ENCODE results near the gene IRF6. TPM values are rescaled to one million over a fixed set of nuclear protein-coding genes. Genes with fewer than 3 reads are reported as not detected.
A peak's percentile ranks its signal among the peaks of the same experiment; 100 is the strongest.

Gene IRF6
- total RNA-seq, 1 experiment from 2014 or later = 44.1 TPM

DNA sequence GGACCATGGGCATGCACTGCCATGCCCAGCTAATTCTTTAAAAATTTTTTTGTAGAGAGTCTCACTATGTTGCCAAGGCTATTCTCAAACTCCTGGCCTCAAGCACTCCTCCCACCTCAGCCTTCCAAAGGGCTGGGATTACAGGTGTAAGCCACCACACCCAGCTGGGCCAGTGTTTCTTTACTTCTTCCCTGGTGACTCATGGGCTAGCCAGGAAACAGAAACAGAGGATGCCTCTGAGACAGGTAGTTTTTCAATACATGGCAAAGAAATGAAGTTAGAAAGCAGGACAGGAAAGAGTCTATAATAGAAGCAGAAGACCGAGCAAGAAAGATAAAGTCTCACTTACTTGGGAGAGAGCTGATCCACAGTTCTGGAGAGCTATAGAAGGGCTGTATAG is 14.0 kb downstream of the IRF6 start:
- CTCF ChIA-PET = interaction anchor here (0.6 kb wide), 1 partner anchor 223 kb away, joined by 3 read pairs; no protein-coding TSS in a partner anchor

DNA sequence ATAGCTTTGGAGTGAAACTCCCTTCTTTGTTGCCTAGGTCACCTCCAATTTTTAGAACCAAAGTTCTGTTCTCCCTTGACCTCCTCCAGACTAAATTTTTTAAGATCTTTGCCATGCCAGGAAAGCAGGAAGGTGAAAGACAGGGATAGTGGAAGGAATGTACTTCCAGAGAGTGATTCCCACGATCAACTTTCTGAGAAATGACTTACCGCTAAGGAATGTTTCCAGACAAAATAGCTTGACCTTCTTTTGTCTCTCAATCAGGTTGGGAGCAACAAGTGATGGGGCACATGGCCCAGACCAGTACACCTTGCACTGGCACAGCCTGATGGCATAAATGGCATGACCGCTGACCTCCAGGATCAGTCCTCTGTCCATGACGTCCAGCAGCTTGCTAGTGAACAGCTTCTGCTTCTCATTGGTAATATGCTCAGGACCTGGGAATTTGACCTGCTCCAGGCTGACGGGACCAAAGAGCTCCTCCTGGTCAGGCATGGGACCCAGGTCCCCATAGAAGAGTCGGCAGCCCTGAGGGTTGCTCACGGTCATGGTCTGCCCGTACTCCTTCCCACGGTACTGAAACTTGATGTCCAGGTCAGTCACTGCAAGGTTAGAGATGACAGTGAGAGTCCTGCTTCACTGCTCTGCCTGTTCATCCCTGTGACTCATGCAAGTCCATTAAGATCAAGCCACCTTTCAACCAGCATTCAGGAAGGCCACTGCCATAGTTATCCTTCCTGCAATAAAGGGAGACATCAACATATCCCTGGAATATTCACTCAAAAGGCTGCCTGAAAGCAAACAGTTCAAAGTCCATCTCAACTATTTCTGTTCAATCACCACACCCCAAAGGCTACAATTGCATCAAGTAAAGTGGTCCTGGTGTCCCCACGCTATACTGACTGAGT is 15.4 kb downstream of the IRF6 start:
- H3K36me3 Mint-ChIP-seq (ENCODE audit: insufficient read depth, unreplicated experiment) = peaks cover 35% of the 10 kb centered on the region
- H3K27ac Mint-ChIP-seq (ENCODE audit: unreplicated experiment) = no peak overlapping the region
- no peak for TF ChIP-seq CTCF (IDR thresholded peaks at IDR 0.05; ENCODE audit: unreplicated experiment)
- no peak for DNase-seq
- no peak overlapping the region for H3K4me3 Mint-ChIP-seq (ENCODE audit: low read depth, unreplicated experiment)
- no TSS peak for BruUV-seq (replicated peaks)
- intact Hi-C loops (cut with micrococcal nuclease; ENCODE audit: unreplicated experiment) = no loop called here
- CTCF ChIA-PET = no interaction called here
- H3K4me1 Mint-ChIP-seq (ENCODE audit: low read depth, unreplicated experiment) = peaks cover 31% of the 10 kb centered on the region
- no peaks in the 10 kb centered on the region for H3K9me3 Mint-ChIP-seq (ENCODE audit: low read depth, unreplicated experiment)
- no peaks in the 10 kb centered on the region for H3K27me3 Mint-ChIP-seq (ENCODE audit: unreplicated experiment)

More for the DNA sequence above, 14.0 kb downstream of the IRF6 start:
- intact Hi-C loops (cut with micrococcal nuclease; ENCODE audit: unreplicated experiment) = no loop called here
- Mint-ChIP-seq H3K27ac (ENCODE audit: unreplicated experiment) (peak overlapping the region; percentile 10), H3K4me3 (ENCODE audit: low read depth, unreplicated experiment) (no peak overlapping the region), H3K27me3 (ENCODE audit: unreplicated experiment) (no peaks in the 10 kb centered on the region), H3K4me1 (ENCODE audit: low read depth, unreplicated experiment) (peaks cover 30% of the 10 kb centered on the region), H3K9me3 (ENCODE audit: low read depth, unreplicated experiment) (no peaks in the 10 kb centered on the region), H3K36me3 (ENCODE audit: insufficient read depth, unreplicated experiment) (peaks cover 34% of the 10 kb centered on the region)
- BruUV-seq (replicated peaks) = no TSS peak
- peak; percentile 38 for DNase-seq
- no peak for TF ChIP-seq CTCF (IDR thresholded peaks at IDR 0.05; ENCODE audit: unreplicated experiment)

GRCh38 chr1:209789245-209789644 is 16.7 kb downstream of the IRF6 start:
- no TSS peak for BruUV-seq (replicated peaks)
- no peak overlapping the region for H3K27ac Mint-ChIP-seq (ENCODE audit: unreplicated experiment)
- H3K9me3 Mint-ChIP-seq (ENCODE audit: low read depth, unreplicated experiment) = no peaks in the 10 kb centered on the region
- peaks cover 37% of the 10 kb centered on the region for H3K4me1 Mint-ChIP-seq (ENCODE audit: low read depth, unreplicated experiment)
- intact Hi-C loops (cut with micrococcal nuclease; ENCODE audit: unreplicated experiment) = no loop called here
- no peak for DNase-seq
- no peak for TF ChIP-seq CTCF (IDR thresholded peaks at IDR 0.05; ENCODE audit: unreplicated experiment)
- no peak overlapping the region for H3K4me3 Mint-ChIP-seq (ENCODE audit: low read depth, unreplicated experiment)
- CTCF ChIA-PET = no interaction called here
- H3K27me3 Mint-ChIP-seq (ENCODE audit: unreplicated experiment) = no peaks in the 10 kb centered on the region
- H3K36me3 Mint-ChIP-seq (ENCODE audit: insufficient read depth, unreplicated experiment) = peaks cover 43% of the 10 kb centered on the region

DNA sequence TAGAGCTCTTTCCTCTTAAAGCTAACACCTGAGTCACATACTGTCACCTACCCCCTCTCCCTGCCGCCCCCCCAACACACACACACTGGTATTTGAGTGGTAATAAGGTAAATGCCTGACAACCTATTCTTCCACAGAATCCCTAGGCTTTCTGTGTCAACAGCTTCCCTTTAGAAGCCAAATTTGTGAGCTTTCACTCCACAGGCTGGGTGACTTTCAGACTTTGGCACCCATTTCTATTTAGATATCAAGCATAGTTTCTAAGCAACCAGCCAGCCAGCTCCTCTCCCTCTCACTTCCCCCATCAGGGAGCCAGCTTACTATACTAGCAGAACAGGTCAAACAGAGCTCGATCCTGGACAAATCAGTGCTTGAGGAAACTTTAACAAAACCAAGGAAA is 18.4 kb downstream of the IRF6 start:
- H3K36me3 Mint-ChIP-seq (ENCODE audit: insufficient read depth, unreplicated experiment) = peaks cover 47% of the 10 kb centered on the region
- intact Hi-C loops (cut with micrococcal nuclease; ENCODE audit: unreplicated experiment) = no loop called here
- H3K27me3 Mint-ChIP-seq (ENCODE audit: unreplicated experiment) = no peaks in the 10 kb centered on the region
- CTCF ChIA-PET = interaction anchor here (0.7 to 1.0 kb wide), 3 partner anchors 11 to 273 kb away, joined by 3 to 4 read pairs (median 3); no protein-coding TSS in a partner anchor
- H3K27ac Mint-ChIP-seq (ENCODE audit: unreplicated experiment) = peak overlapping the region; percentile 51
- no peak for TF ChIP-seq CTCF (IDR thresholded peaks at IDR 0.05; ENCODE audit: unreplicated experiment)
- no peak overlapping the region for H3K4me3 Mint-ChIP-seq (ENCODE audit: low read depth, unreplicated experiment)
- DNase-seq = peak; percentile 51
- no peaks in the 10 kb centered on the region for H3K9me3 Mint-ChIP-seq (ENCODE audit: low read depth, unreplicated experiment)
- H3K4me1 Mint-ChIP-seq (ENCODE audit: low read depth, unreplicated experiment) = peaks cover 48% of the 10 kb centered on the region
- no TSS peak for BruUV-seq (replicated peaks)
